Naive thymus-derived CD8-positive, alpha-beta T cell (primary cell): Measurements from ENCODE around the gene TRPV2. TPM values are rescaled to one million over a fixed set of nuclear protein-coding genes. Genes with fewer than 3 reads are reported as not detected.

Experiments used
- ATAC-seq, 2 donors: fragments of 150-1000 bp; cut with Tn5 transposase in 1 of 2; sonication (Bioruptor Pico), chemical (Tn5 transposase) in 1 of 2; 1 replicate in 1 of 2; 2 replicates in 1 of 2; pipeline ENCODE4 v1.10.0; 2021; ENCODE audit warnings: mild to moderate bottlenecking in 2 of 2, moderate library complexity in 2 of 2
- POLR2A ChIA-PET: fragments of 350-600 bp; sonication (Branson Sonifier 250); formaldehyde crosslinking; loops from one replicate; lab custom pipeline; 2021; ENCODE audit warnings: antibody characterized with exemption; lab: Charles Lee
- DNase-seq, 10 donors: peaks; one replicate each; pipeline versions ENCODE4 v3.0.0 to v3.0.0-alpha.2; 2020 to 2022
- H3K27ac Mint-ChIP-seq, 10 donors: one replicate each; pipeline ENCODE4 v1.8.0; 2020 to 2022; ENCODE audit warnings: mild to moderate bottlenecking in 10 of 10, mixed read lengths in 10 of 10, moderate library complexity in 4 of 10, inconsistent platforms in 1 of 10
- H3K27me3 Mint-ChIP-seq, 5 donors: one replicate each; pipeline ENCODE4 v1.8.0; 2021 to 2022; ENCODE audit warnings: mixed read lengths in 5 of 5
- H3K36me3 Mint-ChIP-seq, 3 donors: one replicate each; pipeline ENCODE4 v1.8.0; 2020 to 2022; ENCODE audit warnings: mixed read lengths in 3 of 3, mild to moderate bottlenecking in 2 of 3, inconsistent platforms in 1 of 3
- H3K4me1 Mint-ChIP-seq, 4 donors: one replicate each; pipeline ENCODE4 v1.8.0; 2021 to 2022; ENCODE audit warnings: mixed read lengths in 4 of 4
- H3K4me3 Mint-ChIP-seq, 10 donors: one replicate each; pipeline ENCODE4 v1.8.0; 2020 to 2022; ENCODE audit warnings: mild to moderate bottlenecking in 10 of 10, mixed read lengths in 10 of 10, moderate library complexity in 6 of 10, inconsistent platforms in 1 of 10
- H3K9me3 Mint-ChIP-seq, 9 donors: one replicate each; pipeline ENCODE4 v1.8.0; 2020 to 2022; ENCODE audit warnings: mixed read lengths in 9 of 9, mild to moderate bottlenecking in 3 of 9, inconsistent platforms in 1 of 9, moderate library complexity in 1 of 9
- polyA plus RNA-seq, 3 donors: library from polyadenylated mRNA; unstranded; fragments of 300-500 nt; fragmentation: Illumina TruSeq; gene quantifications; one replicate each; pipeline ENCODE4 v1.2.3, GENCODE V29; 2021
- total RNA-seq, 8 experiments: library from RNA in 2 of 8; stranded (reverse) in 2 of 8; gene quantifications; one replicate each; pipeline ENCODE4 v1.2.3 and lab custom pipeline; 2021 to 2026

TRPV2 gene
- total and polyA plus RNA-seq, 5 experiments from 2014 or later, result 60.9 to 109 (median 87.0) TPM

- peaks cover 0 to 4% (median under 1%) of the 10 kb centered on the region in 4 donors for H3K4me1 Mint-ChIP-seq
- peak overlapping the region in 1 of 10 donors; percentile 59 for H3K27ac Mint-ChIP-seq
- POLR2A ChIA-PET, result no interaction called here
These were observed 46.9 kb downstream of the TRPV2 start for GRCh38 chr17:16462070-16462864.

GRCh38 chr17:16463358-16464302 lies 48.3 kb downstream of the TRPV2 start:
- H3K36me3 Mint-ChIP-seq, result no peaks in the 10 kb centered on the region
- POLR2A ChIA-PET, result no interaction called here
- H3K4me1 Mint-ChIP-seq, result peaks cover 0 to 4% (median under 1%) of the 10 kb centered on the region in 4 donors
- H3K9me3 Mint-ChIP-seq, result no peaks in the 10 kb centered on the region
- DNase-seq (no peak), ATAC-seq (no peak)
- H3K27me3 Mint-ChIP-seq, result no peaks in the 10 kb centered on the region
- peak overlapping the region in 2 of 10 donors; percentile 27 for H3K27ac Mint-ChIP-seq
- H3K4me3 Mint-ChIP-seq, result no peak overlapping the region

More at GRCh38 chr17:16462070-16462864, 46.9 kb downstream of the TRPV2 start:
- H3K9me3 Mint-ChIP-seq, result no peaks in the 10 kb centered on the region
- ATAC-seq (no peak), DNase-seq (no peak)
- H3K36me3 Mint-ChIP-seq, result no peaks in the 10 kb centered on the region
- H3K4me3 Mint-ChIP-seq, result no peak overlapping the region
- no peaks in the 10 kb centered on the region for H3K27me3 Mint-ChIP-seq

- no peaks in the 10 kb centered on the region for H3K36me3 Mint-ChIP-seq
- peaks cover 0 to 2% (median under 1%) of the 10 kb centered on the region in 4 donors for H3K4me1 Mint-ChIP-seq
- H3K4me3 Mint-ChIP-seq, result no peak overlapping the region
- POLR2A ChIA-PET, result no interaction called here
- ATAC-seq, result no peak
- H3K27ac Mint-ChIP-seq, result no peak overlapping the region
- H3K27me3 Mint-ChIP-seq, result no peaks in the 10 kb centered on the region
- DNase-seq, result no peak
- H3K9me3 Mint-ChIP-seq, result no peaks in the 10 kb centered on the region
These were observed 49.1 kb downstream of the TRPV2 start for GRCh38 chr17:16464303-16465051.

DNA sequence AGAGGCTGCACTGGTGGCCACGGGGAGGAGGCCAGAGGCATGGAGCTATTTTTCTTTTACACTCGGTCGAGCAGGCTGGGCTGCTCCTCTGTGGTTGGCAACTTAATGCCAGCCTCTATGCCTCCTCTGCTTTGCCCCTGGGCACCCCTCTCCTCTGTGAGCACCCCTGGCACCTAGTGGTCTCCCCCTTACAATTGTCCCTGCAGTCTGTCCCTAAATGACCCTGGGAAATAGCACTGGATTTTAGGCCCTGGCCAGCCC lies 49.6 kb downstream of the TRPV2 start:
- Mint-ChIP-seq H3K36me3 (no peaks in the 10 kb centered on the region), H3K4me1 (peaks cover 0 to 2% (median under 1%) of the 10 kb centered on the region in 4 donors), H3K27me3 (no peaks in the 10 kb centered on the region), H3K4me3 (no peak overlapping the region), H3K9me3 (no peaks in the 10 kb centered on the region), H3K27ac (no peak overlapping the region)
- POLR2A ChIA-PET, result no interaction called here
- ATAC-seq (no peak), DNase-seq (no peak)

GRCh38 chr17:16465861-16466338 lies 50.5 kb downstream of the TRPV2 start:
- H3K27ac Mint-ChIP-seq, result peak overlapping the region in 3 of 10 donors; percentile 27 to 35 (median 29)
- no peak for ATAC-seq
- POLR2A ChIA-PET, result no interaction called here

DNA sequence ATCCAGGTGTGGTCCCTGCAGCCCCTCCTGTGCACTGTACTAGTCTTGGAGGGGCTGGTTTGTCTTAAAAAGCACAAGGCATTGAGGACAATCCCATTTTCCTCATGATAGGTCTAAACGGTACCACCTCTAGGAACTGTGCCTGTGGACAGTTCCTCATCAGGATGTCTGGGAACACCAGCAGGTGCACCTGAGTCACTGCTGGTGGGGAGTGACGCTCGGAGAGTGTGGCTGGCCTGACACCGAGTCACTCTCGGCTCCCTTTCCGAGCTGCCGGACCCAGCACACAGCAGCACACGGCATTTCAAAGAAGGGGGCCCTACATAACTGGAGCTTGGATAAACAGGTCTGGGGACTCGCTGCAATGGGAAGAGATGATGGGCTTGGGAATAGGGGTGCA lies 51.0 kb downstream of the TRPV2 start:
- DNase-seq (no peak), ATAC-seq (no peak)
- Mint-ChIP-seq H3K4me1 (peaks cover 0 to 2% (median under 1%) of the 10 kb centered on the region in 4 donors), H3K4me3 (no peak overlapping the region), H3K36me3 (no peaks in the 10 kb centered on the region), H3K27me3 (no peaks in the 10 kb centered on the region), H3K27ac (peak overlapping the region in 1 of 10 donors; percentile 27), H3K9me3 (no peaks in the 10 kb centered on the region)
- POLR2A ChIA-PET, result no interaction called here

More at GRCh38 chr17:16465861-16466338, 50.5 kb downstream of the TRPV2 start:
- no peak for DNase-seq
- H3K27me3 Mint-ChIP-seq, result no peaks in the 10 kb centered on the region
- H3K4me3 Mint-ChIP-seq, result no peak overlapping the region
- no peaks in the 10 kb centered on the region for H3K9me3 Mint-ChIP-seq
- no peaks in the 10 kb centered on the region for H3K36me3 Mint-ChIP-seq
- H3K4me1 Mint-ChIP-seq, result peaks cover 0 to 2% (median under 1%) of the 10 kb centered on the region in 4 donors

DNA sequence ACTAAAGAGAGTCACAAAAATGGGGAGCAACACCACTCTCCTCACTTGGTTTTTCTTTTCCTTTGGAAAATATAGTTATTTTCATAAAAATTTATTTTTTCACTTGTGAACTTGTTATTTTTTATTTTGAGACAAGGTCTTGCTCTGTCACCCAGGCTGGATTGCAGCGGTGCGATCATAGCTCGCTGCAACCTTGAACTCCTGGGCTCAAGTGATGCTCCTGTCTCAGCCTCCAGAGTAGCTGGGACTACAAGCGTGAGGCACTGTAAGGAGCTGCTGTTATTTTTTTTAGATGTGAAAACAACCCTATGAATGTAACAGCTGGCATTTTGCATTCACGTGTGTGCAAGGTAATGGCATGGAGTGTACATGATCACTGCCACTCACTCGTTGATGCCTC lies 51.7 kb downstream of the TRPV2 start:
- peak overlapping the region in 2 of 10 donors; percentile 16 to 46 for H3K27ac Mint-ChIP-seq
- no peak for ATAC-seq
- no peaks in the 10 kb centered on the region for H3K27me3 Mint-ChIP-seq
- H3K4me3 Mint-ChIP-seq, result no peak overlapping the region
- no peaks in the 10 kb centered on the region for H3K9me3 Mint-ChIP-seq
- peaks cover 0 to 2% (median under 1%) of the 10 kb centered on the region in 4 donors for H3K4me1 Mint-ChIP-seq
- H3K36me3 Mint-ChIP-seq, result no peaks in the 10 kb centered on the region
- no peak for DNase-seq
- POLR2A ChIA-PET, result no interaction called here

DNA sequence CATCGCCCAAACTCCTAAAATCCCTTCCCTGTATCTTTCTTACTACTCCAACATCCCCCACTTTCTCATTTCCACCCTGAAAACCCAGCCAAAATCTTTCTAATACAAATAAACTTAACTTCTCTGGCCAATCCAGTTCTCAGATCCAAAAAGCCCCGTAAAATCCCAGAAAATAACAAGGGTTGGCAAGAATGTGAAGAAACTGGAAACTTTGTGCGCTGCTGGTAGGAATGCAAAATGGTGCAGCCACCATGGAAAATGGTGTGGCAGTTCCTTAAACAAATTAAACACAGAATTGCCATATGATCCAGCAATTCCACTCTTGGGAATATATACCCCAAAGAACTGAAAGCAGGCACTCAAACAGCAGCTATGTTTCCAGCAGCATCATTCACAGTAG lies 52.5 kb downstream of the TRPV2 start:
- POLR2A ChIA-PET, result no interaction called here

DNA sequence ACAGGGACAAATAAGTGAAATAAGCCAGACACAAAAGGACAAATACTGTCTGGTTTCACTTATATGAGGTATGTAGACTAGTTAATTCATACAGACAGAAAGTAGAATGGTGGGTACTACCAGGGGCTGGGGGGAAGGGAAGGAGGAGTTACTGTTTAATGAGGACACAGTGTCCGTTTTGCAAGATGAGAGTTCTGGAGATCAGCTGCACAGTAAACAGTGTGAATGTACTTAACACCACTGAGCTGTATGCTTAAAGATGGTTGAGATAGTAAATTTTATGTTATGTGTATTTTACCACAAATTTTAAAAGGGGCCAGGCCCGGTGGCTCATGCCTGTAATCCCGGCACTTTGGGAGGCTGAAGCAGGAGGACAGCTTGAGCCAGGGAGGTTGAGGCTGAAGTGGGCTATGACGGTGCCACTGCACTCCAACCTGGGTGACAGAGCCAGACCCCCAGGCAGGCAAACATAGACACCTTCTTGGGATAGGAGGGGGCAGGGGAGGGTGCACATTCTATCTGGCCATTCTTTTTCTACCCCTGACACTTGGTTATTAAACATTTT lies 53.1 kb downstream of the TRPV2 start:
- Mint-ChIP-seq H3K9me3 (no peaks in the 10 kb centered on the region), H3K27ac (no peak overlapping the region), H3K4me3 (no peak overlapping the region), H3K4me1 (peaks cover 0 to 2% (median 0%) of the 10 kb centered on the region in 4 donors), H3K27me3 (no peaks in the 10 kb centered on the region), H3K36me3 (no peaks in the 10 kb centered on the region)
- POLR2A ChIA-PET, result no interaction called here
- no peak for DNase-seq
- no peak for ATAC-seq

More for the DNA sequence above, 52.5 kb downstream of the TRPV2 start:
- no peaks in the 10 kb centered on the region for H3K27me3 Mint-ChIP-seq
- peaks cover 0 to 2% (median 0%) of the 10 kb centered on the region in 4 donors for H3K4me1 Mint-ChIP-seq
- no peak overlapping the region for H3K4me3 Mint-ChIP-seq
- DNase-seq, result no peak
- H3K9me3 Mint-ChIP-seq, result no peaks in the 10 kb centered on the region
- ATAC-seq, result no peak
- H3K27ac Mint-ChIP-seq, result peak overlapping the region in 1 of 10 donors; percentile 40
- no peaks in the 10 kb centered on the region for H3K36me3 Mint-ChIP-seq

DNA sequence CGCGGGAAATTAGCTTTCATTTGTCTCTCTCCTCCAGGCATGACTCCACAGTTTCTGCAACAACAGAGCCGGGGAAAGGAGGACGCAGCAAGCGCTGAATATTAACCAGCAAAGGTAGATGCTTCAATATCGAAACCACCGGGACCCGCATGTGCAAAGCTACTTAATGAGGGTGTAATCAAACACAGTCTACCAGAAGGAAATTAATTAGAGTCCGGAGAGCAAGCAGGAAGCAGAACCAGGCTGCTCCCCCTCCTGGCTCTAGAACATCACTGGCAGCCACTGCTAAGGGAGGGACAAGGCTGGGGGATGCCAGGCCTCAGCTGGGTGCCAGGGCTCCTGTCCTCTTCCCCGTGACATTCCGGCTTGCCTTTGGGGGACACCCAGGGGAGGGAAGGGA lies 54.9 kb downstream of the TRPV2 start:
- H3K4me1 Mint-ChIP-seq, result peaks cover 0 to 2% (median 0%) of the 10 kb centered on the region in 4 donors
- H3K9me3 Mint-ChIP-seq, result no peaks in the 10 kb centered on the region
- DNase-seq (no peak), ATAC-seq (no peak)
- H3K36me3 Mint-ChIP-seq, result no peaks in the 10 kb centered on the region
- POLR2A ChIA-PET, result no interaction called here
- no peak overlapping the region for H3K27ac Mint-ChIP-seq
- H3K4me3 Mint-ChIP-seq, result no peak overlapping the region
- no peaks in the 10 kb centered on the region for H3K27me3 Mint-ChIP-seq

DNA sequence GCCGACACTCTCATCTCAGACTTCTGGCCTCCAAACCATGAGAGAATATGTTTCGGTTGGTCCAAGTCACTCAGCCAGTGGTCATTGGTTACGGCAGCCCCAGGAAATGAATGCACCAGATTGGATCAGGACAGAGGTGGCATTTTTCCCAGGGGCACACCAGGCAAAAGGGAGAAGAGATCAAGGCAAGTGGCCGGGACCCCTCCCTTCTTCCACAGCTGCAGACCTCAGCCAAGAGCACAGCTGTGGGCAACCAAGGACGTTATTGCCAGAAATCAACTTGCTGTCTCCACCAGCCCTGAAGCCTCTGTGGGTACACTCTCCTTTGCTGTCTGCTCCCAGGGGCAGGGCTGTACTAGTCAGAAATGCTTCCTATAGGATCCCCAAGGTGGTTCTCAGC lies 55.9 kb downstream of the TRPV2 start:
- H3K27ac Mint-ChIP-seq, result peak overlapping the region in 2 of 10 donors; percentile 48 to 67
- POLR2A ChIA-PET, result no interaction called here
- H3K4me3 Mint-ChIP-seq, result no peak overlapping the region
- DNase-seq (no peak), ATAC-seq (no peak)
- no peaks in the 10 kb centered on the region for H3K9me3 Mint-ChIP-seq
- no peaks in the 10 kb centered on the region for H3K27me3 Mint-ChIP-seq
- H3K4me1 Mint-ChIP-seq, result peaks cover 0 to 2% (median 0%) of the 10 kb centered on the region in 4 donors
- no peaks in the 10 kb centered on the region for H3K36me3 Mint-ChIP-seq

GRCh38 chr17:16472539-16472938 lies 57.2 kb downstream of the TRPV2 start:
- H3K27me3 Mint-ChIP-seq, result no peaks in the 10 kb centered on the region
- DNase-seq (no peak), ATAC-seq (no peak)
- H3K4me3 Mint-ChIP-seq, result no peak overlapping the region
- no peaks in the 10 kb centered on the region for H3K4me1 Mint-ChIP-seq
- no peaks in the 10 kb centered on the region for H3K9me3 Mint-ChIP-seq
- no peak overlapping the region for H3K27ac Mint-ChIP-seq
- POLR2A ChIA-PET, result no interaction called here
- H3K36me3 Mint-ChIP-seq, result no peaks in the 10 kb centered on the region
